ENCODE measurements around the gene ATXN7L1. TPM values are rescaled to one million over a fixed set of nuclear protein-coding genes. Genes with fewer than 3 reads are reported as not detected.

Gene ATXN7L1
- total and polyA plus RNA-seq, 2 of the 13 experiments (the other 11 are each of a cell fraction or from before 2014, with no cell fraction given) = 4.1 to 7.8 TPM

DNA sequence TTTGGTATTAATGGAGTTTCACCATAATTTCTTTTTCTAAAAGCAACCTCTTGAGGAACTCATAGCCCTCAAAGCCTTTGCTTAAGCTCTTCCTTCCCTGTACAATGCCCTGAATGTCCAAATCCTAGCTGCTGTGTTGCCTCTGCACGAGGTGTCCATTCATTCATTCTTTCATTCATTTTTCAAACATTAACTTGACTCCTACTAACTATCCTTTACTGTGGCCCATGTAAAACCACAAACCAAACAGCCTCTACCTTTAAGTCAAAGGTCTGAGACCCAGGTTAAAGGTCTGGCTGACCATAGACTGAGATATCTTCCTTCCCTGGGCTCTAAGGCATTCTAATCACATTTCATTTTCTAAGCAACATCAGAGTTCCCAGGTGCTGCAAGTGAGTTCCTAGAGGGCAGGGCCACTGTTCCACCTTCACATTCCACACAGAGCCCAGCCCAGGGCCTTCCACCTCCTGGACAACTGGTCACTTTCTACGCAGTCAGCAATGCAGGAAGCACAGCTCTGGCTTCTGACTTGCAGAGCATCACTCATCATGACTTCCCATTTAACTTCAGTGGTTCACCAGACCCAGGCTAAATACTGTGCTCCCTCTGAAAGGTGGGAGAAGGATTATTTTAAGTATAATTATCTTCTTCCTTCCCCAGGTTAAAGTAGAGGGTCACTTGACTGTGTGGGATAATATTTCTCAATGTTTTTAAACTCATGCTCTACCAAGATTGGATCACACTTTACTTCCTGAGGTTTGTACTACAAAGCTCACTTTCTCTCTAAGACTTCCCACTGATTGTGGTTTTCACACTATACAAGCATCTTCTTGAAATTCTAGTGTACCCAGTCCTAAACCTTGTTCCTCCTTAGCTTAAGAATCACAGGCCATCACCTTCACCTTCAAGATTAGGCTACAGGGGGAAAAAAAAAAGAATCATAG, 19.1 kb downstream of the ATXN7L1 start (continued):
- TF ChIP-seq NR2F2 (IDR thresholded peaks at IDR 0.05; ENCODE audit: borderline replicate concordance, low read depth) (peak; percentile 76), KAT7 (CRISPR knock-in tag; IDR thresholded peaks at IDR 0.05; ENCODE audit: borderline replicate concordance) (no peak), HIVEP1 (CRISPR knock-in tag; IDR thresholded peaks at IDR 0.05) (no peak), NBN (conservative IDR thresholded peaks at IDR 0.05) (no peak), RAD51 (IDR thresholded peaks at IDR 0.05; ENCODE audit: borderline replicate concordance) (no peak)
- TF ChIP-seq, protein P1, sequence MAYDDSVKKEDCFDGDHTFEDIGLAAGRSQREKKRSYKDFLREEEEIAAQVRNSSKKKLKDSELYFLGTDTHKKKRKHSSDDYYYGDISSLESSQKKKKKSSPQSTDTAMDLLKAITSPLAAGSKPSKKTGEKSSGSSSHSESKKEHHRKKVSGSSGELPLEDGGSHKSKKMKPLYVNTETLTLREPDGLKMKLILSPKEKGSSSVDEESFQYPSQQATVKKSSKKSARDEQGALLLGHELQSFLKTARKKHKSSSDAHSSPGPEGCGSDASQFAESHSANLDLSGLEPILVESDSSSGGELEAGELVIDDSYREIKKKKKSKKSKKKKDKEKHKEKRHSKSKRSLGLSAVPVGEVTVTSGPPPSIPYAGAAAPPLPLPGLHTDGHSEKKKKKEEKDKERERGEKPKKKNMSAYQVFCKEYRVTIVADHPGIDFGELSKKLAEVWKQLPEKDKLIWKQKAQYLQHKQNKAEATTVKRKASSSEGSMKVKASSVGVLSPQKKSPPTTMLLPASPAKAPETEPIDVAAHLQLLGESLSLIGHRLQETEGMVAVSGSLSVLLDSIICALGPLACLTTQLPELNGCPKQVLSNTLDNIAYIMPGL (CRISPR knock-in tag; IDR thresholded peaks at IDR 0.05; ENCODE audit: borderline replicate concordance in 1 of 2, low read depth in 1 of 2) = no peak
- TF ChIP-seq, protein P2, sequence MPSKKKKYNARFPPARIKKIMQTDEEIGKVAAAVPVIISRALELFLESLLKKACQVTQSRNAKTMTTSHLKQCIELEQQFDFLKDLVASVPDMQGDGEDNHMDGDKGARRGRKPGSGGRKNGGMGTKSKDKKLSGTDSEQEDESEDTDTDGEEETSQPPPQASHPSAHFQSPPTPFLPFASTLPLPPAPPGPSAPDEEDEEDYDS (CRISPR knock-in tag; IDR thresholded peaks at IDR 0.05) = no peak

DNA sequence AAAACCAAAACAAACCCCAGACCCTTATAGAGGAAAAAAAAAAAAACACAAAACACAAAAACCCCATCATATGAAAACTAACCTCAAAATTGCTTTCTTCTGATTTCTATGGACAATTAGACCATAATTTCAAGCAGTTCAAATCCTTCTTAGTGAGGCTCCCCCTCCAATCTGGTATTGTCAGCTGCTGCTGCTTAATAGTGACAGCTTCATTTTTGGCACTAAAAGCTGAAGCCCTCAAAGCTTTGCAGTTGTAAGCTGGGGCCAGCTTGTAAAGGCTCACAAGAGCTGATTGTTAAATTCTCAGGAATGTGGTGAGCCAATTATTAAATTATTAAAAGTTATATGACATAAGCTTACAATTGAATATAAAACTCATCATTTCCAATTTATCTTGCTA, 21.9 kb downstream of the ATXN7L1 start:
- CTCF ChIA-PET (ENCODE audit: low intra/inter-chr PET ratio, low total read pairs) = no interaction called here
- H3K36me3 ChIP-seq (replicated peaks in 1 of 2; ENCODE audit: control insufficient read depth in 1 of 2, insufficient read depth in 2 of 2, low read length in 2 of 2) = no peaks in the 10 kb centered on the region; a peak in 1 of 5 replicates
- no peak overlapping the region for H2AFZ ChIP-seq (ENCODE audit: low read length)
- H3K27ac ChIP-seq (ENCODE audit: extremely low read length, insufficient read depth, low read length) = no peak overlapping the region
- no TSS peak for BruUV-seq (replicated peaks)
- H3K9ac ChIP-seq (ENCODE audit: insufficient read depth, low read depth, low read length) = no peak overlapping the region
- peaks cover 34% of the 10 kb centered on the region for H3K4me1 ChIP-seq (ENCODE audit: insufficient read depth, low read length)
- H3K9me3 ChIP-seq (ENCODE audit: low read length) = no peaks in the 10 kb centered on the region
- H3K4me3 ChIP-seq (replicated peaks in 1 of 3; ENCODE audit: insufficient read depth in 1 of 3, low read depth in 2 of 3, low read length in 3 of 3) = no peak overlapping the region
- no peak for FAIRE-seq
- no peaks in the 10 kb centered on the region for H3K79me2 ChIP-seq (ENCODE audit: insufficient read depth, low read length)
- intact Hi-C loops (cut with micrococcal nuclease; ENCODE audit: unreplicated experiment) (no loop called here), in situ Hi-C loops (cut with HindIII; ENCODE audit: extremely low pct_ligation_motif_present, low pct_unique_long_range_greater_than_20kb) (no loop called here)
- ATAC-seq = no peak
- no peak for DNase-seq (ENCODE audit: low spot score)
- peaks cover 3% of the 10 kb centered on the region; the same call in 1 of the 2 replicates for H4K20me1 ChIP-seq (ENCODE audit: insufficient read depth, low read length)
- no peaks in the 10 kb centered on the region for H3K27me3 ChIP-seq (ENCODE audit: control insufficient read depth in 1 of 2, insufficient read depth in 2 of 2, low read length in 2 of 2)
- H3K4me2 ChIP-seq (ENCODE audit: low read depth, low read length) = no peak overlapping the region
- POLR2A ChIA-PET = no interaction called here
- TF ChIP-seq, protein P3, sequence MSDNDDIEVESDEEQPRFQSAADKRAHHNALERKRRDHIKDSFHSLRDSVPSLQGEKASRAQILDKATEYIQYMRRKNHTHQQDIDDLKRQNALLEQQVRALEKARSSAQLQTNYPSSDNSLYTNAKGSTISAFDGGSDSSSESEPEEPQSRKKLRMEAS (IDR thresholded peaks at IDR 0.05) = no peak
- TF ChIP-seq HCFC1 (IDR thresholded peaks at IDR 0.05; ENCODE audit: low read depth, low read length) (no peak), FOXA1 (IDR thresholded peaks at IDR 0.05) (no peak), FOXA1 (CRISPR knock-in tag; IDR thresholded peaks at IDR 0.05) (no peak), ZFY (CRISPR knock-in tag; IDR thresholded peaks at IDR 0.05) (no peak), SIN3A (IDR thresholded peaks at IDR 0.05; ENCODE audit: borderline replicate concordance, low read depth, low read length) (no peak), GTF2F1 (IDR thresholded peaks at IDR 0.05; ENCODE audit: low read length) (no peak), ZNF484 (CRISPR knock-in tag; IDR thresholded peaks at IDR 0.05; ENCODE audit: borderline replicate concordance, low read depth) (no peak), CENPX (CRISPR knock-in tag; IDR thresholded peaks at IDR 0.05) (no peak)
- TF ChIP-seq, protein P4, sequence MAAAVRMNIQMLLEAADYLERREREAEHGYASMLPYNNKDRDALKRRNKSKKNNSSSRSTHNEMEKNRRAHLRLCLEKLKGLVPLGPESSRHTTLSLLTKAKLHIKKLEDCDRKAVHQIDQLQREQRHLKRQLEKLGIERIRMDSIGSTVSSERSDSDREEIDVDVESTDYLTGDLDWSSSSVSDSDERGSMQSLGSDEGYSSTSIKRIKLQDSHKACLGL (CRISPR knock-in tag; IDR thresholded peaks at IDR 0.05) = no peak
- TF ChIP-seq, protein P5, sequence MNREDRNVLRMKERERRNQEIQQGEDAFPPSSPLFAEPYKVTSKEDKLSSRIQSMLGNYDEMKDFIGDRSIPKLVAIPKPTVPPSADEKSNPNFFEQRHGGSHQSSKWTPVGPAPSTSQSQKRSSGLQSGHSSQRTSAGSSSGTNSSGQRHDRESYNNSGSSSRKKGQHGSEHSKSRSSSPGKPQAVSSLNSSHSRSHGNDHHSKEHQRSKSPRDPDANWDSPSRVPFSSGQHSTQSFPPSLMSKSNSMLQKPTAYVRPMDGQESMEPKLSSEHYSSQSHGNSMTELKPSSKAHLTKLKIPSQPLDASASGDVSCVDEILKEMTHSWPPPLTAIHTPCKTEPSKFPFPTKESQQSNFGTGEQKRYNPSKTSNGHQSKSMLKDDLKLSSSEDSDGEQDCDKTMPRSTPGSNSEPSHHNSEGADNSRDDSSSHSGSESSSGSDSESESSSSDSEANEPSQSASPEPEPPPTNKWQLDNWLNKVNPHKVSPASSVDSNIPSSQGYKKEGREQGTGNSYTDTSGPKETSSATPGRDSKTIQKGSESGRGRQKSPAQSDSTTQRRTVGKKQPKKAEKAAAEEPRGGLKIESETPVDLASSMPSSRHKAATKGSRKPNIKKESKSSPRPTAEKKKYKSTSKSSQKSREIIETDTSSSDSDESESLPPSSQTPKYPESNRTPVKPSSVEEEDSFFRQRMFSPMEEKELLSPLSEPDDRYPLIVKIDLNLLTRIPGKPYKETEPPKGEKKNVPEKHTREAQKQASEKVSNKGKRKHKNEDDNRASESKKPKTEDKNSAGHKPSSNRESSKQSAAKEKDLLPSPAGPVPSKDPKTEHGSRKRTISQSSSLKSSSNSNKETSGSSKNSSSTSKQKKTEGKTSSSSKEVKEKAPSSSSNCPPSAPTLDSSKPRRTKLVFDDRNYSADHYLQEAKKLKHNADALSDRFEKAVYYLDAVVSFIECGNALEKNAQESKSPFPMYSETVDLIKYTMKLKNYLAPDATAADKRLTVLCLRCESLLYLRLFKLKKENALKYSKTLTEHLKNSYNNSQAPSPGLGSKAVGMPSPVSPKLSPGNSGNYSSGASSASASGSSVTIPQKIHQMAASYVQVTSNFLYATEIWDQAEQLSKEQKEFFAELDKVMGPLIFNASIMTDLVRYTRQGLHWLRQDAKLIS (CRISPR knock-in tag; IDR thresholded peaks at IDR 0.05) = no peak
